Erythroblast (primary cell): ENCODE measurements around the gene PPP1R12B.
"Not testable (repeated sequence)": the region's sequence is repeated elsewhere in the genome, so short reads cannot be mapped to it uniquely, and the experiment has no call there.

ENCODE experiments used
- GATA1 ChIP-seq: IDR thresholded peaks from 2 replicates; pipeline ENCODE4 v1.6.1; 2011; ENCODE audit warnings: low read depth, mild to moderate bottlenecking, control low read depth, low read length, moderate library complexity
- POLR2A ChIP-seq: IDR thresholded peaks from 2 replicates; pipeline ENCODE4 v1.6.1; 2011; ENCODE audit warnings: mild to moderate bottlenecking, low read length

- TF ChIP-seq POLR2A, GATA1: not testable (repeated sequence)
Observed at GRCh38 chr1:202352583-202353197, 4.2 kb downstream of the PPP1R12B start.
